ENCODE data around the gene ALDH3B2.

DNA sequence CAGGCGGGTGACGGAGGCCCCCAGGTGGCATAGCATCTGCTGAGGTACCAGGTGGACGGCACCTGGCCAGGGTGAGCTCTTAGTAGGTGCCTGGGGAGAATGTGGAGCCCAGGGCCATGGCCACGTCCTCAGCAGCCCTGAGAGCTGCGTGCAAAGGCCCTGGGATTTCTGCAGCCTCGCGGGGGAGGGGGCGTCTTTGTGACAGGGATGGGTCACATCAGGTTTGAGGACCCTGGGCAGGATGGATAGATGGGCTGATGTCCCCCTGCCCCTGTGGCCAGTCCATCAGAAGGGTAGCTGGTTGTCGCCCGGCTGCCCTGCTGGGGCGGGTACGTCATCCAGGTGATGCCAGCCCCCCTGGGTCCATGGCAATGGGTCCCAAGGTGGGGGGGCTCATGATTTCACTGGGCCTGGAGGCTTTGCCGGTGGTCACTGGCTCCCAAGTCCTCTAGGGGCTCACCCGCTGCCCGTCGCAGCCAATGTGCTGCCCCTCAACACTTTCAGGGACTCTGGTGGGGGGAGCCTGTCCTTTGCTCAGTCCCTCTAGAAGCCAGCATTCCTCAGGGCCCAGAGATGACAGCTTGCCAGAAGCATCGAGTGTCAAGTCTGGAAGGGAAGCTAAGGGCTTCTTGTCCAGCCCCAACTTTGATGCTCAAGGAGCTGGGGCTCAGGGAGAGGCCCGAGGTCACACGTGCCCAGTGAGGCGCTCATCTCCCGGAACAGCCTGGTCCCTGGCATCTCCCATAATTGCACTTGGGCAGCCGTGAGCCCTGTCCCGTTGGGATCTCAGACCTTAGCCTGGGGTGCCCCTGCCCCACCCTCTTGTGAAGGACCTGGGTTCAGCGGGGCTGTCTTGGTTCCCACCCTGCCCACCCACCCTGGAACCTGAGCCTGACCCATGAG is 35.6 kb downstream of the ALDH3B2 start:
- TF ChIP-seq, protein P1, sequence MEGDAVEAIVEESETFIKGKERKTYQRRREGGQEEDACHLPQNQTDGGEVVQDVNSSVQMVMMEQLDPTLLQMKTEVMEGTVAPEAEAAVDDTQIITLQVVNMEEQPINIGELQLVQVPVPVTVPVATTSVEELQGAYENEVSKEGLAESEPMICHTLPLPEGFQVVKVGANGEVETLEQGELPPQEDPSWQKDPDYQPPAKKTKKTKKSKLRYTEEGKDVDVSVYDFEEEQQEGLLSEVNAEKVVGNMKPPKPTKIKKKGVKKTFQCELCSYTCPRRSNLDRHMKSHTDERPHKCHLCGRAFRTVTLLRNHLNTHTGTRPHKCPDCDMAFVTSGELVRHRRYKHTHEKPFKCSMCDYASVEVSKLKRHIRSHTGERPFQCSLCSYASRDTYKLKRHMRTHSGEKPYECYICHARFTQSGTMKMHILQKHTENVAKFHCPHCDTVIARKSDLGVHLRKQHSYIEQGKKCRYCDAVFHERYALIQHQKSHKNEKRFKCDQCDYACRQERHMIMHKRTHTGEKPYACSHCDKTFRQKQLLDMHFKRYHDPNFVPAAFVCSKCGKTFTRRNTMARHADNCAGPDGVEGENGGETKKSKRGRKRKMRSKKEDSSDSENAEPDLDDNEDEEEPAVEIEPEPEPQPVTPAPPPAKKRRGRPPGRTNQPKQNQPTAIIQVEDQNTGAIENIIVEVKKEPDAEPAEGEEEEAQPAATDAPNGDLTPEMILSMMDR (IDR thresholded peaks at IDR 0.05) = no peak
- no peak for TF ChIP-seq EP300 (IDR thresholded peaks at IDR 0.05)

Measured in stomach (tissue), 4 donors.